Mammary epithelial cell (primary cell): ENCODE measurements around the gene MSLN.

Experiments
- CTCF ChIP-seq, 2 donors: IDR thresholded peaks in 1 of 2; conservative IDR thresholded peaks in 1 of 2; 2 replicates each; pipeline ENCODE4 v1.5.1; 2011 to 2012; ENCODE audit warnings: inconsistent platforms in 2 of 2, low read length in 2 of 2, mild to moderate bottlenecking in 2 of 2, control low read depth in 1 of 2, low read depth in 1 of 2; ENCODE audit not compliant: insufficient read depth in 1 of 2; ENCODE audit errors: extremely low read depth in 1 of 2
- EZH2 ChIP-seq: IDR thresholded peaks from 2 replicates; pipeline ENCODE4 v1.6.1; 2012; ENCODE audit warnings: low read length, inconsistent platforms, borderline replicate concordance

GRCh38 chr16:714558-715476 lies 45.7 kb upstream of the MSLN start, which contains the start of gene METRN:
- TF ChIP-seq CTCF (conservative IDR thresholded peaks at IDR 0.05 in 1 of 2, IDR thresholded peaks at IDR 0.05 in 1 of 2; ENCODE audit: extremely low read depth in 1 of 2, insufficient read depth in 1 of 2, low read depth in 1 of 2, low read length in 2 of 2) (no peak), EZH2 (no peak)
